ENCODE results near the gene CHST6. TPM values are rescaled to one million over a fixed set of nuclear protein-coding genes. Genes with fewer than 3 reads are reported as not detected.
A peak's percentile ranks its signal among the peaks of the same experiment; 100 is the strongest.
"Not testable (repeated sequence)": the region's sequence is repeated elsewhere in the genome, so short reads cannot be mapped to it uniquely, and the experiment has no call there.

The CHST6 gene
- total and polyA plus RNA-seq, 2 donors (not counting 3 experiments of a cell fraction or from before 2014, with no cell fraction given): 0.26 to 0.60 TPM

- H2AFZ ChIP-seq (ENCODE audit: low read depth, low read length); H3K9me3 ChIP-seq (replicated peaks; ENCODE audit: control insufficient read depth, insufficient read depth, low read length); FAIRE-seq; H3K9ac ChIP-seq (replicated peaks; ENCODE audit: extremely low read depth, insufficient read depth, low read length); intact Hi-C loops (cut with micrococcal nuclease); H3K27me3 ChIP-seq (ENCODE audit: control insufficient read depth in 2 of 2, insufficient read depth in 2 of 2, low read length in 2 of 2); H3K4me2 ChIP-seq (ENCODE audit: insufficient read depth, low read length); H3K4me3 ChIP-seq (replicated peaks in 1 of 3; ENCODE audit: insufficient read depth in 1 of 3, low read depth in 1 of 3, low read length in 3 of 3); H4K20me1 ChIP-seq (replicated peaks; ENCODE audit: control insufficient read depth, extremely low read depth, insufficient read depth, low read length); dilution Hi-C loops (cut with MboI; ENCODE audit: extremely low pct_ligation_motif_present, low sequenced_read_pairs); DNase-seq (ENCODE audit: low read depth, low spot score); H3K36me3 ChIP-seq (ENCODE audit: control insufficient read depth in 2 of 2, extremely low read depth in 1 of 2, insufficient read depth in 2 of 2, low read length in 2 of 2); H3K9me1 ChIP-seq (replicated peaks; ENCODE audit: control insufficient read depth, extremely low read depth, insufficient read depth, low read length); H3K79me2 ChIP-seq (ENCODE audit: control insufficient read depth, insufficient read depth, low read length); H3K27ac ChIP-seq (ENCODE audit: insufficient read depth, low read depth, low read length); BruUV-seq (replicated peaks); CTCF ChIA-PET; H3K4me1 ChIP-seq (ENCODE audit: control insufficient read depth, extremely low read depth, insufficient read depth, low read length): not testable (repeated sequence)
- POLR2A ChIA-PET: interaction anchor here (0.6 kb wide), 1 partner anchor 57 kb away, joined by 5 read pairs; no protein-coding TSS in a partner anchor
These were observed 6.6 kb upstream of the CHST6 start for GRCh38 chr16:75501820-75502219.

- H3K9ac ChIP-seq (replicated peaks; ENCODE audit: extremely low read depth, insufficient read depth, low read length): no peak overlapping the region
- H3K9me1 ChIP-seq (replicated peaks; ENCODE audit: control insufficient read depth, extremely low read depth, insufficient read depth, low read length): no peaks in the 10 kb centered on the region
- BruUV-seq (replicated peaks): no TSS peak
- POLR2A ChIA-PET: no interaction called here
- TF ChIP-seq MYC (IDR thresholded peaks at IDR 0.05; ENCODE audit: low read depth, low read length): no peak
- no peak for TF ChIP-seq CTCF (IDR thresholded peaks at IDR 0.05; ENCODE audit: extremely low read depth in 1 of 2, insufficient read depth in 1 of 2, low read depth in 1 of 2, low read length in 2 of 2)
- no peak for TF ChIP-seq MAX (IDR thresholded peaks at IDR 0.05; ENCODE audit: insufficient read depth, insufficient read length)
- no peak for TF ChIP-seq JUN (IDR thresholded peaks at IDR 0.05; ENCODE audit: borderline replicate concordance, insufficient read depth, insufficient read length, low read depth)
- dilution Hi-C loops (cut with MboI; ENCODE audit: extremely low pct_ligation_motif_present, low sequenced_read_pairs): no loop called here
- no peaks in the 10 kb centered on the region for H3K79me2 ChIP-seq (ENCODE audit: control insufficient read depth, insufficient read depth, low read length)
- no peaks in the 10 kb centered on the region for H3K36me3 ChIP-seq (ENCODE audit: control insufficient read depth in 2 of 2, extremely low read depth in 1 of 2, insufficient read depth in 2 of 2, low read length in 2 of 2)
- no peak for DNase-seq (ENCODE audit: low read depth, low spot score)
- CTCF ChIA-PET: no interaction called here
- H3K4me1 ChIP-seq (ENCODE audit: control insufficient read depth, extremely low read depth, insufficient read depth, low read length): peaks cover 2% of the 10 kb centered on the region
- H4K20me1 ChIP-seq (replicated peaks; ENCODE audit: control insufficient read depth, extremely low read depth, insufficient read depth, low read length): no peaks in the 10 kb centered on the region
- H3K4me2 ChIP-seq (ENCODE audit: insufficient read depth, low read length): no peak overlapping the region
- no peak overlapping the region for H3K4me3 ChIP-seq (replicated peaks in 1 of 3; ENCODE audit: insufficient read depth in 1 of 3, low read depth in 1 of 3, low read length in 3 of 3)
- H3K9me3 ChIP-seq (replicated peaks; ENCODE audit: control insufficient read depth, insufficient read depth, low read length): no peaks in the 10 kb centered on the region
- intact Hi-C loops (cut with micrococcal nuclease): no loop called here
- H3K27ac ChIP-seq (ENCODE audit: insufficient read depth, low read depth, low read length): no peak overlapping the region
- peaks cover 2 to 3% of the 10 kb centered on the region in 2 experiments for H3K27me3 ChIP-seq (ENCODE audit: control insufficient read depth in 2 of 2, insufficient read depth in 2 of 2, low read length in 2 of 2)
- H2AFZ ChIP-seq (ENCODE audit: low read depth, low read length): no peak overlapping the region
- FAIRE-seq: no peak
These were observed 6.1 kb upstream of the CHST6 start for GRCh38 chr16:75501359-75501758.

- dilution Hi-C loops (cut with MboI; ENCODE audit: extremely low pct_ligation_motif_present, low sequenced_read_pairs); H3K36me3 ChIP-seq (ENCODE audit: control insufficient read depth in 2 of 2, extremely low read depth in 1 of 2, insufficient read depth in 2 of 2, low read length in 2 of 2); H3K9me3 ChIP-seq (replicated peaks; ENCODE audit: control insufficient read depth, insufficient read depth, low read length); intact Hi-C loops (cut with micrococcal nuclease); H3K4me3 ChIP-seq (replicated peaks in 1 of 3; ENCODE audit: insufficient read depth in 1 of 3, low read depth in 1 of 3, low read length in 3 of 3); H3K27me3 ChIP-seq (ENCODE audit: control insufficient read depth in 2 of 2, insufficient read depth in 2 of 2, low read length in 2 of 2); H3K27ac ChIP-seq (ENCODE audit: insufficient read depth, low read depth, low read length); H3K4me1 ChIP-seq (ENCODE audit: control insufficient read depth, extremely low read depth, insufficient read depth, low read length); POLR2A ChIA-PET; H2AFZ ChIP-seq (ENCODE audit: low read depth, low read length); H3K9me1 ChIP-seq (replicated peaks; ENCODE audit: control insufficient read depth, extremely low read depth, insufficient read depth, low read length); H3K4me2 ChIP-seq (ENCODE audit: insufficient read depth, low read length); H4K20me1 ChIP-seq (replicated peaks; ENCODE audit: control insufficient read depth, extremely low read depth, insufficient read depth, low read length); H3K9ac ChIP-seq (replicated peaks; ENCODE audit: extremely low read depth, insufficient read depth, low read length); H3K79me2 ChIP-seq (ENCODE audit: control insufficient read depth, insufficient read depth, low read length); BruUV-seq (replicated peaks): not testable (repeated sequence)
- DNase-seq (ENCODE audit: low read depth, low spot score): peak; percentile 51
- CTCF ChIA-PET: interaction anchor here (0.8 to 1.6 kb wide), 2 partner anchors 10 to 13 kb away, joined by 3 read pairs; no protein-coding TSS in a partner anchor
- FAIRE-seq: peak; percentile 68
These were observed 3.5 kb upstream of the CHST6 start for GRCh38 chr16:75498605-75499322.
